ENCODE data around the gene POLG2. TPM values are rescaled to one million over a fixed set of nuclear protein-coding genes. Genes with fewer than 3 reads are reported as not detected.

Gene POLG2
- total RNA-seq, 2 donors from 2014 or later = 27.1 to 33.9 TPM

GRCh38 chr17:64502021-64502420 is 5.2 kb upstream of the POLG2 start:
- Histone ChIP-seq H3K36me3 (ENCODE audit: control insufficient read depth, insufficient read depth, low read length) (peaks cover 74% of the 10 kb centered on the region), H3K9ac (ENCODE audit: extremely low read depth, low read length, poor library complexity, severe bottlenecking) (peak overlapping the region; percentile 100), H3K4me3 (ENCODE audit: low read length) (peak overlapping the region; percentile 100), H3K4me1 (ENCODE audit: control insufficient read depth, insufficient read depth, low read length) (peaks cover 13% of the 10 kb centered on the region), H3K27me3 (ENCODE audit: control insufficient read depth, insufficient read depth, low read length, poor library complexity, severe bottlenecking) (no peaks in the 10 kb centered on the region), H3K9me3 (ENCODE audit: control insufficient read depth, low read length) (no peaks in the 10 kb centered on the region), H3K27ac (ENCODE audit: low read depth, low read length) (no peak overlapping the region)
- no peak for DNase-seq
- Mint-ChIP-seq H3K27me3 (ENCODE audit: insufficient read depth) (no peaks in the 10 kb centered on the region), H3K36me3 (ENCODE audit: low read depth) (peaks cover 72% of the 10 kb centered on the region), H3K9me3 (no peaks in the 10 kb centered on the region), H3K4me3 (no peak overlapping the region), H3K27ac (peak overlapping the region; percentile 88), H3K4me1 (peaks cover 63% of the 10 kb centered on the region)
- 89 to 95% methylated on average over 3 of the region's 3 CpGs for WGBS, 2 experiments (ENCODE audit: insufficient coverage in 1 of 2, insufficient read length in 1 of 2)
- no peak for TF ChIP-seq CTCF (conservative IDR thresholded peaks at IDR 0.05)

- H3K4me3 ChIP-seq (ENCODE audit: low read length) = peak overlapping the region; percentile 100
- no peaks in the 10 kb centered on the region for H3K9me3 ChIP-seq (ENCODE audit: control insufficient read depth, low read length)
- Mint-ChIP-seq H3K9me3 (no peaks in the 10 kb centered on the region), H3K36me3 (ENCODE audit: low read depth) (peaks cover 72% of the 10 kb centered on the region), H3K4me1 (peaks cover 65% of the 10 kb centered on the region), H3K27ac (peak overlapping the region; percentile 88), H3K27me3 (ENCODE audit: insufficient read depth) (no peaks in the 10 kb centered on the region), H3K4me3 (no peak overlapping the region)
- peaks cover 13% of the 10 kb centered on the region for H3K4me1 ChIP-seq (ENCODE audit: control insufficient read depth, insufficient read depth, low read length)
- peaks cover 74% of the 10 kb centered on the region for H3K36me3 ChIP-seq (ENCODE audit: control insufficient read depth, insufficient read depth, low read length)
- TF ChIP-seq CTCF (conservative IDR thresholded peaks at IDR 0.05) = no peak
- no peaks in the 10 kb centered on the region for H3K27me3 ChIP-seq (ENCODE audit: control insufficient read depth, insufficient read depth, low read length, poor library complexity, severe bottlenecking)
- H3K9ac ChIP-seq (ENCODE audit: extremely low read depth, low read length, poor library complexity, severe bottlenecking) = peak overlapping the region; percentile 100
- DNase-seq = no peak
- WGBS, 2 experiments (ENCODE audit: insufficient coverage in 1 of 2, insufficient read length in 1 of 2) = 94 to 98% methylated on average over 9 to 11 of the region's 11 CpGs
- H3K27ac ChIP-seq (ENCODE audit: low read depth, low read length) = no peak overlapping the region
These were observed 4.3 kb upstream of the POLG2 start for GRCh38 chr17:64500862-64501765.

- Mint-ChIP-seq H3K27ac (peak overlapping the region; percentile 88), H3K4me1 (peaks cover 65% of the 10 kb centered on the region), H3K4me3 (no peak overlapping the region), H3K27me3 (ENCODE audit: insufficient read depth) (no peaks in the 10 kb centered on the region), H3K36me3 (ENCODE audit: low read depth) (peaks cover 67% of the 10 kb centered on the region), H3K9me3 (no peaks in the 10 kb centered on the region)
- DNase-seq = no peak
- TF ChIP-seq CTCF (conservative IDR thresholded peaks at IDR 0.05) = no peak
- peaks cover 74% of the 10 kb centered on the region for H3K36me3 ChIP-seq (ENCODE audit: control insufficient read depth, insufficient read depth, low read length)
- WGBS, 2 experiments (ENCODE audit: insufficient coverage in 1 of 2, insufficient read length in 1 of 2) = 92 to 100% methylated on average over 3 to 8 of the region's 8 CpGs
- H3K4me1 ChIP-seq (ENCODE audit: control insufficient read depth, insufficient read depth, low read length) = peaks cover 13% of the 10 kb centered on the region
- no peaks in the 10 kb centered on the region for H3K9me3 ChIP-seq (ENCODE audit: control insufficient read depth, low read length)
- peak overlapping the region; percentile 48 for H3K9ac ChIP-seq (ENCODE audit: extremely low read depth, low read length, poor library complexity, severe bottlenecking)
- no peak overlapping the region for H3K27ac ChIP-seq (ENCODE audit: low read depth, low read length)
- H3K4me3 ChIP-seq (ENCODE audit: low read length) = peak overlapping the region; percentile 100
- H3K27me3 ChIP-seq (ENCODE audit: control insufficient read depth, insufficient read depth, low read length, poor library complexity, severe bottlenecking) = no peaks in the 10 kb centered on the region
These were observed 3.6 kb upstream of the POLG2 start for GRCh38 chr17:64500487-64500859.

Data from endodermal cell (in vitro differentiated cells).